Measurements from ENCODE around the gene GPR137B.

- TF ChIP-seq CTCF (IDR thresholded peaks at IDR 0.05): no peak
- TF ChIP-seq POLR2A (IDR thresholded peaks at IDR 0.05): no peak
These were observed 59.4 kb downstream of the GPR137B start for GRCh38 chr1:236201786-236202185.

Data from adrenal gland (tissue), 5 donors.